RWPE1 (cell line): ENCODE measurements around the gene ITGAD.

ENCODE experiments used
- CTCF ChIA-PET: fragments of 350-600 bp; sonication (Branson Sonifier 250); formaldehyde crosslinking; extraction: SDS; loops from one replicate; lab custom pipeline; 2021; lab: Yijun Ruan, JAX
- POLR2A ChIA-PET: fragments of 400-600 bp; formaldehyde crosslinking; extraction: SDS; loops from one replicate; lab custom pipeline; 2020; ENCODE audit warnings: antibody characterized with exemption; ENCODE audit not compliant: low non-redundant PET; lab: Yijun Ruan, JAX
- DNase-seq: peaks from one replicate; pipeline ENCODE4 v3.0.0; 2012; ENCODE audit warnings: low spot score
- H3K27ac ChIP-seq: fragments of 450-650 bp; 2 replicates; pipeline ENCODE4 v1.5.1; 2017
- CTCF ChIP-seq: fragments of 450-650 bp; conservative IDR thresholded peaks from 2 replicates; pipeline ENCODE4 v1.5.1; 2017; ENCODE audit warnings: low read depth, mild to moderate bottlenecking

The ITGAD gene

GRCh38 chr16:31474773-31475738 lies 81.9 kb downstream of the ITGAD start:
- POLR2A ChIA-PET: no interaction called here
- TF ChIP-seq CTCF: no peak
- CTCF ChIA-PET: interaction anchor here (0.7 kb wide), 1 partner anchor 14 kb away, joined by 4 read pairs; no protein-coding TSS in a partner anchor
- no peak for DNase-seq
- H3K27ac ChIP-seq: peak overlapping the region; percentile 97

GRCh38 chr16:31475946-31476302 lies 82.8 kb downstream of the ITGAD start:
- no peak for TF ChIP-seq CTCF
- DNase-seq: no peak
- ChIA-PET POLR2A (no interaction called here), CTCF (interaction anchor here (0.7 kb wide), 1 partner anchor 15 kb away, joined by 4 read pairs; no protein-coding TSS in a partner anchor)
- H3K27ac ChIP-seq: no peak overlapping the region
